GM18526 (cell line): Measurements from ENCODE around the gene ING5.

Experiments used
- POLR2A ChIP-seq: IDR thresholded peaks from 3 replicates; pipeline ENCODE4 v1.6.1; 2011; ENCODE audit not compliant: insufficient read length; ENCODE audit errors: extremely low read depth

Gene ING5

DNA sequence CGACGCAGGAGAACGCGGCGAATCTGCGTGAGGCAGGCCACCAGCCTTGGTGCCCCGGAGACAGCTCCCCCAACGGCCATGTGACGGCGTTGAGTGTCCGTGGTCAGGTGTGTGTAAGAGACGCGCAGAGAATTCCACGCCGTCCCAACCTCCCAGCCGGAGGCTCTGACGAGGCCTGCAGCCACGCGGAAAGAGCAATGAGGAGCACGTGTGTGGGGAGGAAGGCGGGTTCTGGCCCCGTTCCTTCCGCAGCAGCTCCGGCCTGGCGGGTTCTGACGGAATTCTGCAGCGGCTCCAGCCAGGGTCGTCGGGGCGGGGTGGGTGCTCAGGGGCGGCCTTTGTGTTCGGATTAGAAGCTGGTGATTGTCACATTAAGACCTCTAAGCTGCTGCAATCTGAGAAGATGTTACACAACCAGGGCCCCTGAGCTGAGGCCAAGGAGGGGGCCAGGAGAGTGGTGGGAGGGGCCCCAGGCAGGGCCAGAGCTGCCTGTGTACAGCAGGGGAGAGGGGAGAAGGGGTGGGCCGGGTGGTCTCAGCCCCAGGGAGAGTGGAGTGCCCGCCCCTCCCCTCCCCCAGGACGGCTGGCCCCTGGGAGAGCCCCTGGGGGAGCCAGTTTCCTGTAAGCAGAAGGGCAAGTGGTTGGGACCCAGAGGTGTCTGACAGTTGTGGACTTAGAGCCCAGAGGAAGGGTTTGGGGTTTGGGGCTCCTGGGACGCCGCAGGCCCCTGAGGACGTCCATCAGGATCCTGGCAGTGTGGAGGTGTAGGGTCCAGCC lies 69.6 kb downstream of the ING5 start:
- TF ChIP-seq POLR2A, result no peak

- TF ChIP-seq POLR2A, result no peak
Measured at GRCh38 chr2:241772063-241772499, 70.2 kb downstream of the ING5 start.

GRCh38 chr2:241773511-241774418 lies 71.9 kb downstream of the ING5 start:
- TF ChIP-seq POLR2A, result no peak

GRCh38 chr2:241774419-241775222 lies 72.8 kb downstream of the ING5 start:
- no peak for TF ChIP-seq POLR2A

DNA sequence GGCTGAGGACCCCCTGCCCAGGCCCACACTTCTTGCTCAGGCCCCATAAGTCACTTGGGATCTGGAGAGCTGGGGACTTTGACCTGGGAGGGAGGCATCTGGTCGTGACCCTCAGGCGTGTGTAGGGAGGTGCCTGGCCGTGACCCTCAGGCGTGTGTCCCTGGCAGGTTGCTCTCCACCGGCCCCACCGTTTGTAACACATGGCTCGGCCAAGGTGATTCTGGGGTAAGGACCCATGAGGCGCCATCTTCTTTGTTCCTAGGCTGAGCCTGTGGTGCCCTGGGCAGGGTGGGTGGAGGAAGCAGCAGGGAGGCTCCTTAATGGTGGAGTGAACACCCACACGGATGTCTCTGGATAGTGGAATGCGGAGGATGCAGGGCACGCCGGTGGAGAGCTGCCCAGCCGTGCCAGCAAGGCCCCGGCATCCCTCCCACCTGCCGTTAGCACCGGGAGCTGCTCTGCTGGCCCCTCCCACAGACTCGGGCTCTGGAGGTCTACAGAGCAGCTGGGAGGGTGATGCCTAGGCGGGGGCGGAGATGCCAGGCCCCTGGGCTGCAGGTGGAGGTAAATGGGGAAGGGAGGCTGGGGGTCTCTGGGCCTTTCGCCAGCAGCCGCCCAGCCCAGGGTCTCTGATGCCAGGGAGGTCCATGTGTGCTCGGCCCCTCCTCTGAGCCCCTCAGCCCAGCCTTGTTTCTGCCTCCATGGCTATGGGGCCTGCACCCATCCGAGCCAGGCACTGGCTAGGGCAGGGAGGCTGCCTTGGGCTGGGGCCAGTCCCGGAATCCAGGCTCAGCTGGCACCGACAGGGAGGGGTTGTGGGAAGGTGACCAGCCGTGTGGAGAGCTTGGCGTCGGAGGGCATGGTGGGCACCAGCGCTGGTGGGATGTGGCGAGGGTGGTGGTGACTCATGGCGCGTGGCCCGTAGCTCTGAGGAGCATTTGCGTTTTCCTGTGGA lies 73.7 kb downstream of the ING5 start:
- TF ChIP-seq POLR2A, result no peak

GRCh38 chr2:241776336-241777169 lies 74.7 kb downstream of the ING5 start, which contains the start of gene GAL3ST2:
Gene GAL3ST2 (plus strand): TSS chr2:241776822. CDS start chr2:241776956, 134 bp downstream.
- TF ChIP-seq POLR2A, result no peak

DNA sequence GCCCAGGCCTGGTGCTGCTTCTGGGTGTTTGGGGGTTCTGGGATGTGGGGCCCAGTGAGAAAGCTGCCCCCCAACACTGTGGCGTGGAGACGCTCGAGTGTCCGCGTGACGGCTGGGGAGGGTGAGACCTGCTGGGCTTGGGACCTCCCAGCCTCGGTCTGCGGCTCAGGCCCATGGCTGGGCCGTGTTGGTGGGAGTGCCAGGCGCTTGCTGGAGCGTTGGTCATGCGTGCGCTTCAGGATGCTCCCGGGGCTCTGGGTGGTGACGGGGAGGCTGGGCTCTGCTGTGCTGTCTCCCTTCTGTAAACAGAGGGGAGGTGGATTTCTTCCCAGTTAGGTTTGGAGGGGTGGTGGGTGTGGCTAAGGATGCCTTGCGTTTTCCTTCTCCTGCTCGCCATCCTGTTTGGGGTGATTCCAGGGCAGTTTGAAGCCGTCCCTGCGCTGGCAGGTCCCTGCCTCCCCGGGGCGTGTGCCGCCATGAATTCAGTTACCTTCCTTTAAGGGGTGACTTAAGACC lies 75.4 kb downstream of the ING5 start:
- TF ChIP-seq POLR2A, result no peak

DNA sequence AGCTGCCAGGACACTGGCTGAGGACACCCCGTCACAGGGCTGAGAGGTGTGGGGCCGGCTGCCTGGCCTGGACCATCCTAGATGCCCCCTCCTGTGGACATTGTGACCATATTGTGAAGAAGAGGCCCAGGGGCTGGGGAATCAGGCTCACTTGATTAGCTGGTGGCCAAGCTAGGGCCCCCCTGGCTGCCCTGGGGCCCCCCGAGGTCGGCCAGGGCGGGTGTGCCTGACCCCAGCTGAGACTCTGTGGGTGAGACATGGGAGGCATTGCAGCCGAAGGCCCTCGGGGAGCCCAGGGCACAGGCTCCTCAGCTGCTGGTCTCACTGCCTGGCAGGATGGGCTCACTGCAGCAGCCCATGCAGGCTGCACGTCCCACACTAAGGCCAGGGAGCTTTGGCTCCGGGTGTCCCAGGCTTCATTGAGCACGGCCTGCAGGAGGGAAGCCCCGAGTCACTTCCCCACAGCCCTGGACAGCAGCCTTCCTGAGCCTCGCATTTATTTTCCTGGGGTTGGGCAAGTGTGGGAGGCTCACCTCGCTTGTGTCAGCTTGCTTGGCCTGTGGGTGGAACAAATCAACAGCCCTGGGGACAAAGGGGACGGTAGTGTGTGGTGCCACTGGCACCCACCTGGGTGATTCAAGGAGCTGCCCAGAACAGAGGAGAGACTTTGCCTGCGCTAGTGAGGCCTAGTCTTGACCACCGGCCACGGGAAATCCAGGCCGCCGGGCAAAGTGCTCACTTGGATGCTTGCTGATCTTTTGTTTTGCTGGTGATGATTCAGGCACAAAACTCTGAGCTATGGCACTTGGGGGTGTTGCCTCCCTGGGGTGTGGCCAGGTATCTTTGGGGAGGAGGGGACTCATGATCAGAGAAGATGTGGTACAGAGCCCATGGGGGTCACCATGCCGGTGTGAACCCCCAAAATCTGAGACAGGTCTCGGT lies 76.1 kb downstream of the ING5 start:
- TF ChIP-seq POLR2A, result no peak
